DND-41 (cell line): Measurements from ENCODE around the gene TGOLN2.

Experiments used
- CTCF ChIP-seq: IDR thresholded peaks from 2 replicates; pipeline ENCODE4 v1.5.1; 2012; ENCODE audit warnings: borderline replicate concordance, low read length, moderate library complexity, mild to moderate bottlenecking; ENCODE audit not compliant: poor library complexity, severe bottlenecking; ENCODE audit errors: extremely low read depth
- EZH2 ChIP-seq: IDR thresholded peaks from 3 replicates; pipeline ENCODE4 v1.6.1; 2012; ENCODE audit warnings: borderline replicate concordance, low read depth, mild to moderate bottlenecking, moderate library complexity, low read length, inconsistent platforms; ENCODE audit not compliant: severe bottlenecking

GRCh38 chr2:85368921-85369320 is 41.1 kb upstream of the TGOLN2 start:
- TF ChIP-seq EZH2 (no peak), CTCF (no peak)
